Stimulated activated CD8-positive, alpha-beta memory T cell treated with anti-CD3 and anti-CD28 coated beads, Interleukin-15, amount 100 ng/mL, for 48 hours (primary cell): ENCODE data around the gene PATE4.

Experiments
- DNase-seq, 2 donors: peaks; one replicate each; pipeline ENCODE4 v3.0.0-alpha.2; 2020; ENCODE audit warnings: low read depth in 2 of 2

Gene PATE4

GRCh38 chr11:125887373-125888324 is 54.5 kb downstream of the PATE4 start, which contains the start of gene HYLS1:
TSS of gene HYLS1 (plus strand) at chr11:125887668. CDS start at chr11:125899369, 11,701 bp downstream.
- peak; percentile 95 to 96 for DNase-seq
